Testis (tissue), 2 donors: ENCODE data around the gene NLGN2.

ENCODE experiments used
- CTCF ChIP-seq, 3 experiments: fragments of 450-650 bp in 2 of 3; fragments of 200-600 bp in 1 of 3; sonication (generic) in 1 of 3; IDR thresholded peaks; one replicate each; pipeline ENCODE4 v1.5.1; 2016 to 2019; ENCODE audit warnings: antibody characterized with exemption in 3 of 3, mild to moderate bottlenecking in 2 of 3, moderate library complexity in 1 of 3
- POLR2A ChIP-seq: fragments of 450-650 bp; IDR thresholded peaks from one replicate; pipeline ENCODE4 v1.6.1; 2017; ENCODE audit warnings: antibody characterized with exemption, mild to moderate bottlenecking, moderate library complexity

- TF ChIP-seq CTCF (IDR thresholded peaks at IDR 0.05), result no peak
- no peak for TF ChIP-seq POLR2A
Measured at GRCh38 chr17:7408252-7408727, 645 bp downstream of the NLGN2 start.
